ENCODE data around the gene SLC26A9.
"Not testable (repeated sequence)": the region's sequence is repeated elsewhere in the genome, so short reads cannot be mapped to it uniquely, and the experiment has no call there.

Gene SLC26A9

DNA sequence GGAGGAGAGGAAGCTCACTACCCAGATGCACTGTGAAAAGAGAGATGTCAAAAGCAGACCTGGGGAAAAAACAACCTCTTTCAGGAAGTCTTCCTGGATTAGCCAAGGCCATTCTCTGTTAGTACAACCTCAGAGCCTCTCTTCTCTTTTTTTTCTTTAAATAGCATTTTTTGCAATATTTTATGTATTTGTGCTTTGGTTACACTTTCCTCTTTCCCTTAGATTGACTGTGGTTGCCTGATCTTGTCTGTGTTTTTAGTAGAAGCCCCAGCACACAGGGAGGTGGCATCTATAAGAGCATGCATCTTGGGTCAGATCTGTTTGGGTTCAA lies 18.8 kb downstream of the SLC26A9 start:
- DNase-seq (ENCODE audit: low spot score): no peak

DNA sequence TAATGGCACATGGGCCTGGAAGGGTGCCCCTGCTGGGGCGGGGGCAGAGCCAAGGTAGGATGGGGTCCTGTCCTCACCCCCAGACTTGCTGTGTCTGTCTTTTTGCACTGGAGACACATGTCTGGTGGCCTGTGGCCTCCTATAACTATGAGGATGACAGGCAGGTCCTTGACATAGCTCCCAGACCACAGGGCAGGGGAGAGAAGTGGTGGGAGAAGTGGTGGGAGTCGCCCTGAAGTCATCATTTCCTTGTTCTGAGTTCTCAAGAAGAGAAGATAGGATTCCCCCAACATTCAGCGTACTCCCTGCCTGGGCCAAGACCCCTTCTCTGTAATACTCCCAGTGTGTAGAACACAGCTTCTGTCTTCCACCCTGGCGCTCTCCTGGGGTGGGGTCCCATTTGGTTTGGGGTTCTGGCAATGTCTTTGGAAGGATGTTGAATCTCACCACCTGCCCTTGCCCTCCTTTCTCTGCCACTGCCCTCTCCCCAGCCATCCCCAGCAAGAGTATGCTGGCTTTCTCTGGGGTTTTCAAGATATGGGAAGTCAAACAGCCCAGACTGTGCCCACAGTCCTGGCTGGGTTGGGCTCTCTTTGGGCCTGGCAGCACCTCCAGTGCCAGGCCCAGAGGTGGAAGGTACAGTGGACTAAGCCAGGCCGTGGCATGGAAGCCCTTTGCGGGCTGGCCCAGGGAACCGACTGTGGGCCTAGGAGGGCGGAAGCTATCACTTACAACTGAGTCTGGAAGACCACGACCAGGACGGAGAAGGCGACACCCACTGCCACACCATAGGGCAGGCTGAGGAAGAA lies 19.4 kb downstream of the SLC26A9 start:
- no peak for DNase-seq (ENCODE audit: low spot score)

DNA sequence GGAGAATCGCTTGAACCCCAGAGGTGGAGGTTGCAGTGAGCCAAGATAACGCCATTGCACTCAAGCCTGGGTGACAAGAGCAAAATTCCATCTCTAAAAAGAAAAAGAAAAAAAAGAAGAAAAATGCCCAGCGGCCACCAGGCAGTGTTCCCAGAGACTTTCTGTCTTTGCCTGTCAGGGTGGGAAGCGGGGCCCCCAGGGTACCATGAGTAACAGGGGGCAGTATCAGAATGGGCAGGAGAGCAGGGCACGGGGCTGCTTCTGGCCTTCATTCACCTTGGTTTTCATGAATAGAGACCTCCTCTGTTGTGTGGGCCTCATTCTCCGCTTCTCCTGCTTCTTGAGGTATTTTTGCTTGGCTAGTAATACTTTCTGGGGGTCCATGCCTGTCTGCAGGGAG lies 20.4 kb downstream of the SLC26A9 start:
- no peak for DNase-seq (ENCODE audit: low spot score)

- DNase-seq (ENCODE audit: low spot score): no peak
These were observed 20.9 kb downstream of the SLC26A9 start for GRCh38 chr1:205922314-205922713.

DNA sequence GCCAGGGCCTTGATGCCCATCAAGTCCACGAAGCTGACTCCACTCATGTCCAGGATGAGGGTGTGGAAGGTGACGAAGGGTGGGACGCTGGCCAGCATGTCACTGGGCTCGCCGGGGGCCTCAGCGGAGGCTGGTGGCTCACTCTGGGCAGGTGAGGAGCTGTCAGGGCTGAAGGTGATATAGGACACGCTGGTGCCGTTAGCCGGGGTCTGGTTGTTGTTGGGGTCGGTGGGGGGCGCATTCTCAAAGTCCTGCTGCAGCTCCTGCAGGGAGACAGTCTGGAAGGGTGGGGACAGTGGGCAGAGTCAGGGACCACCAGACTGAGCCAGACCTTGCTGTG lies 21.7 kb downstream of the SLC26A9 start:
- DNase-seq (ENCODE audit: low spot score): no peak

- DNase-seq (ENCODE audit: low spot score): no peak
These were observed 22.2 kb downstream of the SLC26A9 start for GRCh38 chr1:205920861-205921569.

DNA sequence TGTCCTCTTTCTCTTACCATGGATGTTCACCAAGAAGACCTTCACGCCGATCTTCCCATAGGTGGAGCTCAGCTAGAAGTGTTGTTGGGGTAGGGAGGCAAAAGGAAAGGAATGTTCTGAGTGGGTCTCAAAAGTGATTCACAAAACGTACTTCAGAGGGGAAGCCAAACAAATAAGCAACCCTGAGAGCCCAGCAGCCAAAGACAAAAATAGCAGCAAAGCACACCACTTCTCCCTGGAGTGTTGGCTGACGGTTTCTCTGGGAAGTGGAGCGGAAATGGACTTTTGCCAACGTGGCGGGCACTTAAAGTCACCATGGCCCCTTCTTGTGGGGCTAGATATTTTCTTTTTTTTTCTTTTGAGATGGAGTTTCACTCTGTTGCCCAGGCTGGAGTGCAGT lies 23.1 kb downstream of the SLC26A9 start:
- DNase-seq (ENCODE audit: low spot score): no peak

DNA sequence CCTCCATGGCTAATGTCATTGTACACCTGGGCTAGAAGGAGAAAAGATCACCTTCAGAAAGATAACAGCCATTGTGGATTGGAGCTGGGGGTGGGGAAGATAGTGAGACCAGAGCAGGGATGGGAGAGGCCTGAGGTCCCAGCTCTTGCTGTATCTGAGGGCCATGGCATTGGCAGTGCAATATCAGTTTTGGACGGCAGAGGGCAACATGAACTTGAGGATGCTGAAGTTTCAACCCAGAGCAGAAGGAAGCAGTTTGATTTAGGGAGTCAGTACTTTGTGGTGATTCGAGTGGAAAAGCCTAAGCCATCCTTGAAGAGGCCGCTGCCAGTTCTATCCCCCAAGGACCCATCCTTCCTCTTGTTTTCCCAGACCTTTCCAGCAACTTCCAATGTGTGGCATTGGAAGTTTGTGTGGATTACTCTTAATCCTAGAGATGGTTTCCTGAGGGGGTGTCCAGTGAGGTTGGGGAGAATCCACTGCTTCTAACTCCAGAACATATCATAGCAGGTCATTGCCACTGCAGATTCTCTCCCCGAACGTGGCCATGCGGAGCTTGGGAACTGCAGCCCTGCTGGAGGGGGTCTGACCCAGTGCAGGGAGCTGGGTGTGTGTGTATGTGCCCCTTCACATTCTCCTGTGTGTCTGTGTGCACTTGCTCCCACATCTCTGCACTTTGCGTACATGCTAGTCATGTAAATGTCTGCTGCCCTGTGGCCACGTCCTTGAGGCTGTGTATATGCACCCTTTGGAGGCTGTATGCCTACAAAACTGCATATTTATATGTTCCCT lies 24.1 kb downstream of the SLC26A9 start:
- peak; percentile 71 for DNase-seq (ENCODE audit: low spot score)

DNA sequence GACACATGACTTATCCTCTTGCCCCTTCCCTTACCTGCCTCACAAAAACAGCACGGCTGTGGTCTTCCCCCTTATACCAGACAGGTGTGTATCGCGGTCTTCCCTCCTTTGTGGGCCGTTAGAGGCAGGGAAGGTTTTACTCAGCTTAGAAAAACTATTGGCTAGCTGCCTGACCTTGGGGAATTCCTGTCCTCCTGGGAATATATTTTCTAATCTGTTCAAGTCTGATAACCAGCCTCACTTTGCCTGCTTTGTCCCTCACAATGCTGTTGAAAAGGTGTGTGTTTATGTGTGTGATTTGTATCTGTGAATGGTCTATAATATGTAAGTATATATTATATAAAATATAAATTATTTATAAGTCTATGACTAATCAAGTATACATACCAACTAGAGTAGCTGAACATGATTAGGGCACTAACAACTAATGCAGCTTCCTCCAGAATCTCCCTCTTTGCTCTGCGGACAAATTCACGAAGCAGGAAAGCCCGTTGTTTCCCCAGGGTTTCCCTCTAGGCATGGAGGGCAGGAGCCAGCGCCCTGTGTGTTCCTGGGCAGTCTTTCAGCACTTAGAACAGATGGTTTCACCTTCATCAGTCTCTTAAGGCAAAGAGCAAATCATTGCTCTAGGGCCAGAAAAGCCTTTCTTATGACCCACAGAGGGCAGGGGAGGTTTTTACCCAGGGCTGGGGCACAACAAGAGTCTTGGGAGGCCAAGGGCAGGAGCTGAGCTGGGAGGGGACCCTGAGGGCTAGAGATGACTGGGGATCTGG lies 25.6 kb downstream of the SLC26A9 start:
- DNase-seq (ENCODE audit: low spot score): no peak

DNA sequence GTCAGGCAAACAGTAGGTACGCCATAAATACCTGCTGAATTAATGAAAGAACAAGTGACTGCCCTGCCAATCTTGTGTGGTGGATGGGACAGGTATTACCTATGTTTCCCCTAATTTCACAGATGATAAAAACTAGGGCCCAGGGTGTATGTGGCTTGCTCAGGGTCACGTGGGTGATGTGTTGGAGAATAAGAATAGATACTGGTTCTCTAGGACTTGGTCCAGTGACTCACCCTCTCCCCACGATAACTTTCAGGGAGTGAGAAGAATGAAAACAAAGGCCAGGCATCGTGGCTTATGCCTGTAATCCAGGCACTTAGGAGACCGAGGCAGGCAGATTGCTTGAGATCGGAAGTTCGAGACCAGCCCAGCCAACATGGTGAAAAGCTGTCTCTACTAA lies 26.7 kb downstream of the SLC26A9 start:
- no peak for DNase-seq (ENCODE audit: low spot score)

DNA sequence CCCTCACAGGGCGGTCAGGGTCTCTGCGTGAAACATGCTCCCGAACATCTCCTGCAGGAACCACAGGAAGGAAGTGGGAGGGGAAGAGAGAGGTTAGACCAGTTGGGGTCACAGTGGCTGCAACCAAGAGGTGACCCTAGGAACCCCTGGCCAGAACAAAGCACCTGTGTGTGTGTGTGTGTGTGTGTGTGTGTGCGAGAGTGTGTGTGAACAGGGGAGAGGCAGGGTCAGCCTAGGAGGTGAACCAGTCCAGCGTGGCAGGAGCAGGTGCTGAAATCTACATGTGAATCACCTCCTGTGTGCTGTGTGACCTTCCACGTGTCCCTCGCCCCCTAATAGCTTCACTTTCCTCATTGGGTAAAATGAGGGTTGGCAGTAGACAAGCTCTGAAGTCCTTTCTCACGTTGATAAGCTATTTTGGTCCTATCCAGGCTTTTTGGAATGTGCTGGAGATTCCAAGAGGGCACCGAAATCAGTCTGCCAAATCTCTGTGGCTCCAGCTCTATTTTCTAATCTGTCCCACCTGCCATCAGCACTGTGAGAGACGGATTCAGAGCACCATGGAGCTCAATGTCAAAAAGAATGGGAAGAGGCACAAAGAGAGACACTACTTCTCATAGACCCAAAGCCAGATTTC lies 27.8 kb downstream of the SLC26A9 start:
- no peak for DNase-seq (ENCODE audit: low spot score)

- no peak for DNase-seq (ENCODE audit: low spot score)
These were observed 28.5 kb downstream of the SLC26A9 start for GRCh38 chr1:205914730-205915129.

GRCh38 chr1:205914155-205914507 lies 29.1 kb downstream of the SLC26A9 start:
- DNase-seq (ENCODE audit: low spot score): no peak

DNA sequence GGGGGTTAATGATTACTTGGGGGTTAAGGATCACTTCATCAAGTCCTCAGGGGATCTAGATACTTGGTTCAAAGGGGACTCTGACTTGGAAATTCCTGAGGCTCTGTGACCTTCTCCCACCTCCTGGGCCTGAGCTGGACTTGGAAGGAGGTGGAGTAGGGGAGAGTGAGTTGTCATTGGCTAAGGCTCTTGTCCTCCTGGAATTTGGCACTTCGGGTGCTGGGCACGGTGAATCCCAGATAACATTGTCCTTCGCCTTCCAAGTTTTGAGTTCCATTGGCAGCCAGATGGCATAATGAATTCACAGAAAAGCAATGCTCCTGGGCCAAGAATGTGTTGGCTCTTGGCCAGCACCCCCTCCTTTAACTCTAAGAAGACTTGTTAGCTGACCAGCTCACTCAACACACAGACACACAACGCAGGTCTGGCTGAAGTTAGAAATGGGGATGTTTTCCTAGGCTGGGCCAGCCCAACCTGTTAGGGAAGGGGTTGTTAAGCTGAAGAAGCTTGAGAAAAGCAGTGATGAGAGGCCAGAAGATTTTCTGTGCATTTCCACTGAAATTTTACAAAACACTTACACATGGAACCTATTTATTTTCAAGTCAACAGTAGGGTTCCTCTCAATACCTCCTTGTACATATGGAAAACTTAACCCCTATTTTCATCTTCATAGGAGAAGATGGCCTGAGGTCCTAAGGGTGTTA lies 29.7 kb downstream of the SLC26A9 start:
- no peak for DNase-seq (ENCODE audit: low spot score)

- DNase-seq (ENCODE audit: low spot score): no peak
These were observed 35.5 kb downstream of the SLC26A9 start for GRCh38 chr1:205907794-205908193.

GRCh38 chr1:205905095-205905494 lies 38.2 kb downstream of the SLC26A9 start:
- not testable (repeated sequence) for DNase-seq (ENCODE audit: low spot score)

DNA sequence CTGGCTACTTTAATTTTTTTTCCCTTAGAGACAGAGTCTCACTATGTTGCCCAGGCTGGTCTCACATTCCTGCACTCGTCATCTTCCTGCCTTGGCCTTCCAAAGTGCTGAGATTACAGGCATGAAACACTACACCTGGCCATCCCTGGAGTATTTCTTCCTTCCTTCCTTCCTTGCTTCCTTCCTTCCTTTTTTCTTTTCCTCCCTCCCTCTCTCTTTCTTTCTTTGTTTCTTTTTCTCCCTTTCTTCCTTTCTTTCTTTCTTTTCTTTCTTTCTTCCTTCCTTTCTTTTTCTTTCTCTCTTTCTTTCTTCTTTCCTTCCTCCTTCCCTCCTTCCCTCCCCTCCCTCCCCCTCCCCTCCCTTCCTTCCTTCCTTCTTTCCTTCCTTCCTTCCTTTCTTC lies 46.9 kb downstream of the SLC26A9 start:
- no peak for DNase-seq (ENCODE audit: low spot score)

DNA sequence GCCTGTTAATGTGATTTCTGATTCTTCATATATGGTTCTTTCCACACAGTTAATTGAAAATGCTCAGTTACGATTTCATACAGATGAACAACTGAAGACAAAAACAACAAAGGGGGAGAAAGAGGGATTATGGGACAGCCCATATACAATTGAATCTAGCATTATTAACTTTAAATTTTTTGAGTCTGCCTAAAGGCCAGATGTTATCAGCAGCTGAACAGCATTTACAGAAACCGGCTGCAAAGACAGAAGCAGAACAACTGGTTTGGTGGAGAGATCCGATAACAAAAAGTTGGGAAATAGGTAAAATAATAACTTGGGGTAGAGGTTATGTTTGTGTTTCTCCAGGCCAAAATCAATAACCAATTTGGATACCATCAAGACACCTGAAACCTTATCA lies 49.1 kb downstream of the SLC26A9 start:
- not testable (repeated sequence) for DNase-seq (ENCODE audit: low spot score)

GRCh38 chr1:205892175-205892574 lies 51.1 kb downstream of the SLC26A9 start:
- DNase-seq (ENCODE audit: low spot score): not testable (repeated sequence)

GRCh38 chr1:205891481-205891880 lies 51.8 kb downstream of the SLC26A9 start:
- not testable (repeated sequence) for DNase-seq (ENCODE audit: low spot score)

- DNase-seq (ENCODE audit: low spot score): not testable (repeated sequence)
These were observed 52.6 kb downstream of the SLC26A9 start for GRCh38 chr1:205890631-205891030.

Data from HuH-7 (cell line).